T-helper 22 cell (primary cell): ENCODE results near the gene CTSZ.
"Not testable (repeated sequence)": the region's sequence is repeated elsewhere in the genome, so short reads cannot be mapped to it uniquely, and the experiment has no call there.

Experiments used
- DNase-seq: peaks from one replicate; pipeline ENCODE4 v3.0.0-alpha.2; 2020; ENCODE audit warnings: low read depth

The CTSZ gene

GRCh38 chr20:58978351-58979190, 28.5 kb downstream of the CTSZ start:
- no peak for DNase-seq

- no peak for DNase-seq
Measured at GRCh38 chr20:58976061-58976730, 30.9 kb downstream of the CTSZ start.

- DNase-seq, result no peak
Measured at GRCh38 chr20:58975353-58975752, 31.7 kb downstream of the CTSZ start.

- no peak for DNase-seq
Measured at GRCh38 chr20:58973866-58974265, 33.2 kb downstream of the CTSZ start.

GRCh38 chr20:58973179-58973578, 33.9 kb downstream of the CTSZ start:
- no peak for DNase-seq

- no peak for DNase-seq
Measured at GRCh38 chr20:58971429-58971828, 35.6 kb downstream of the CTSZ start.

GRCh38 chr20:58970146-58970545, 36.9 kb downstream of the CTSZ start:
- DNase-seq, result no peak

- DNase-seq, result no peak
Measured at GRCh38 chr20:58969439-58969838, 37.6 kb downstream of the CTSZ start.

- no peak for DNase-seq
Measured at GRCh38 chr20:58967652-58968429, 39.2 kb downstream of the CTSZ start.

- DNase-seq, result no peak
Measured at GRCh38 chr20:58965270-58966064, 41.6 kb downstream of the CTSZ start.

- DNase-seq, result not testable (repeated sequence)
Measured at GRCh38 chr20:58963922-58964321, 43.1 kb downstream of the CTSZ start.

- DNase-seq, result no peak
Measured at GRCh38 chr20:58963060-58963584, 43.9 kb downstream of the CTSZ start.

GRCh38 chr20:58959652-58960051, 47.4 kb downstream of the CTSZ start:
- no peak for DNase-seq

- no peak for DNase-seq
Measured at GRCh38 chr20:58956078-58956477, 51.0 kb downstream of the CTSZ start.

- no peak for DNase-seq
Measured at GRCh38 chr20:58953050-58953449, 54.0 kb downstream of the CTSZ start.

GRCh38 chr20:58950603-58951002, 56.5 kb downstream of the CTSZ start:
- no peak for DNase-seq

GRCh38 chr20:58947797-58948388, 59.2 kb downstream of the CTSZ start:
- DNase-seq, result not testable (repeated sequence)

- no peak for DNase-seq
Measured at GRCh38 chr20:58945965-58946631, 61.0 kb downstream of the CTSZ start.
